GM12878 (cell line): ENCODE measurements around the gene RECK.

Experiments used
- KDM1A ChIP-seq: fragments of 200-600 bp; sonication (generic); IDR thresholded peaks from 2 replicates; pipeline ENCODE4 v1.6.1; 2016; ENCODE audit warnings: borderline replicate concordance
- POLR2A ChIP-seq: IDR thresholded peaks from 2 replicates; pipeline ENCODE4 v1.6.1; 2011; ENCODE audit warnings: low read depth, mild to moderate bottlenecking, low read length
- ZNF24 ChIP-seq: fragments of 450-650 bp; IDR thresholded peaks from 2 replicates; pipeline ENCODE4 v1.6.1; 2017; ENCODE audit warnings: antibody characterized with exemption, mild to moderate bottlenecking

DNA sequence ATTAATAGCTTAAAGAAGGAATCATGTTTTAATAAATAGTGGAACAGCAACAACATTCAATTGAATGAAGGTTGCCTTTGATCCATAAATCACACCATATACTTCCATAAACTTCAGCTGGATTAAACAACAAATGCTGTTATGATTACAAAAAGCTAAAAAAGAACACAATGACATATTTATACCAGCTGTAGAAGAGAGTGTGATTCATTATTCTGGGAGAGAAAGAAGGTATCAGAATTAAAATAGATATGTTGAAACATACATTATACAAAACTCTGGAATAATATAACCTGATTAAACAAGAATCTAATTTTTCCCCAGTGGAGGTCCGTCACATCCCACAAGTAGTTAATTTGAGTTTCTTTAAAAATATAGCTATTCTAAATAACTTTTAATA is 7.5 kb upstream of the RECK start:
- TF ChIP-seq KDM1A = no peak
- no peak for TF ChIP-seq POLR2A
- TF ChIP-seq ZNF24 = no peak
